ENCODE data around the gene EIF3A. TPM values are rescaled to one million over a fixed set of nuclear protein-coding genes. Genes with fewer than 3 reads are reported as not detected.

Gene EIF3A
- total and polyA plus RNA-seq, 3 donors from 2014 or later, result 71.1 to 97.0 (median 91.2) TPM

DNA sequence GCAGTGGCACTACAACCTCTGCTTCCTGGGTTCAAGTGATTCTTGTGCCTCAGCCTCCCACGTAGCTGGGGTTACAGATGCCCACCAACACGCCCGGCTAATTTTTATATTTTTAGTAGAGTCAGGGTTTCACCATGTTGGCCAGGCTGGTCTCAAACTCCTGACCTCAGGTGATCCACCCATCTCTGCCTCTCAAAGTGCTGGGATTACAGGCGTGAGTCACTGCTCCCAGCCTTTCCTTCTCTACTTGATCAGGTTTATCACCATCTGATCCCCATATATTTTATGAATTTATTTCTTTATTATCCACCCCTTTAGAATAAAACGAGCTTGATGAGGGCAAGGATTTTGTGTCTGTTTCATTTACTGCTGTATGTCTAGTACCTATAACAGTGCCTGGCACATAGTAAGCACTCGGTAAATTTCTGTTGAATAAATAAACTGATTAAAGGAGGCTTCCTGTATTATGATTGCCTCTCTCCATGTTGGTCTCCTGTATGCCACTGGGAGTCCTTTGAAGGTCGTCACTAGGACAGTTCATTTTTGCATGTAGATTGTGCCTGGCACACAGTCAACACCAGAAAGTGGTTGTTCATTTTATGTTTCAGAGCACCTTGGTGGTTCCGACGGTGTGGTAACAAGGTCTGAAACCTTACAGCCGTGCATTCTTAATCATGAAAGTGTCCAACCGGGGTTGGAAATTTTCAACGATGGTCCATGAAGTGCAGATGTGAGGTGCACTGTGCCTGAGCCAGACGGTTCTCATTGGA, 9.6 kb upstream of the EIF3A start:
- intact Hi-C loops (cut with DNase I; ENCODE audit: low total_unique reads), result no loop called here
- TF ChIP-seq CTCF (IDR thresholded peaks at IDR 0.05) (no peak), POLR2A (IDR thresholded peaks at IDR 0.05) (no peak)
- DNase-seq, result no peak
- no peaks in the 10 kb centered on the region for H3K9me3 ChIP-seq
- H3K27me3 ChIP-seq, result no peaks in the 10 kb centered on the region
- no peaks in the 10 kb centered on the region for H3K36me3 ChIP-seq (ENCODE audit: low read depth, missing control alignments)
- H3K4me3 ChIP-seq, result no peak overlapping the region
- no peak overlapping the region for H3K27ac ChIP-seq
- WGBS, 2 donors, result 84 to 89% methylated on average over 13 of the region's 13 CpGs
- H3K4me1 ChIP-seq, result no peaks in the 10 kb centered on the region

- no peaks in the 10 kb centered on the region for H3K9me3 ChIP-seq
- no peak overlapping the region for H3K4me3 ChIP-seq
- H3K4me1 ChIP-seq, result no peaks in the 10 kb centered on the region
- TF ChIP-seq CTCF (IDR thresholded peaks at IDR 0.05), result no peak
- TF ChIP-seq POLR2A (IDR thresholded peaks at IDR 0.05), result no peak
- no peak overlapping the region for H3K27ac ChIP-seq
- intact Hi-C loops (cut with DNase I; ENCODE audit: low total_unique reads), result no loop called here
- H3K36me3 ChIP-seq (ENCODE audit: low read depth, missing control alignments), result no peaks in the 10 kb centered on the region
- no peak for DNase-seq
- WGBS, 2 donors, result 48 to 66% methylated on average over 4 of the region's 4 CpGs
- no peaks in the 10 kb centered on the region for H3K27me3 ChIP-seq
Measured at GRCh38 chr10:119087271-119087882, 6.8 kb upstream of the EIF3A start.

- no peaks in the 10 kb centered on the region for H3K9me3 ChIP-seq
- intact Hi-C loops (cut with DNase I; ENCODE audit: low total_unique reads), result no loop called here
- H3K4me3 ChIP-seq, result no peak overlapping the region
- no peaks in the 10 kb centered on the region for H3K27me3 ChIP-seq
- TF ChIP-seq POLR2A (IDR thresholded peaks at IDR 0.05) (no peak), CTCF (IDR thresholded peaks at IDR 0.05) (no peak)
- no peaks in the 10 kb centered on the region for H3K36me3 ChIP-seq (ENCODE audit: low read depth, missing control alignments)
- H3K27ac ChIP-seq, result no peak overlapping the region
- DNase-seq, result no peak
- WGBS, 2 donors, result 88 to 91% methylated on average over 9 to 11 of the region's 11 CpGs
- no peaks in the 10 kb centered on the region for H3K4me1 ChIP-seq
Measured at GRCh38 chr10:119084896-119085295, 4.3 kb upstream of the EIF3A start.

DNA sequence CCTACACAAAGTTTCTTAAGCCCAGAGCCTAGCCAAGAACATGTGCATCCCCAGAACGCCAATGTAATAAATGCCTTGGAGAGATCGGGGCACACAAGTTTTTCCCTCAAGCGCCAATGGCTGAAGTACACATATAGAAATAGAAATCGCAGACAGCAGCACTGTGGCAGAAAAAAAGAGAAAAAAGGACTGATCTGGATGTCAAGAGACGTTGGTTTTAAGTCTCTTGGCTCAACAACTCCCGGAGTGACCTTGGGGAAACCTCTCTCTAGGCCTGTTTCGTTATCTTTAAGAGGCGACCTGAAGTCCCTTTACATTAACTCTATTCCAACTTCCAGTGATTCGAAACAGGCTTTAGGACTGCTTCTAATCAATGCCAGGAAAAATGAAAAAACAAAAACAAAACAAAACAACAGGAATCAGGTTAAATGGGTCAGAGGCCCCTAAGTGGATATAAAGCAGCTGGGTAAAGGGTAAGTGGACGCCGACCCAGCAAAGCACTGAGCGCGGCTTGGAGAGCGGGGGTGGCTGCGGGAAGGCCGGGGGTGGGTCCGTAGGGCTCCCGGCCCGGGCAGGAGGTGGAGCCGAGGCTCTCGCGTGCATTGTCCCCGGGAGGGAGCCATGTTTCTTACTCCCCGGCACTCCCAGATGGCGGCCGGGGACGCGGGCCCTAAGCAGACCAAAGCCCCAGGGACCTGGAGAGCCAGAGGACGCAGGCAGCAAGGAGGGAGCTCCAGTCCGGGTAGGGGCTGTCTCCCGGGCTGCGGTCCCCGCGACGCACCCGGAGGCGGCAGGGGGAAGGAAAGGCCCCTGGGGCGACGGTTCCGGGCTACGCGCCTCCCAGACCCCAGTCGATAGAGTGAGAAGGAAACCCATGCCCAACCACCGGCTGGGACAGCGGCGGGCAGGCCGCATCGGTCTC, 757 bp downstream of the EIF3A start:
- peak; percentile 74 for DNase-seq
- H3K27ac ChIP-seq, result peak overlapping the region; percentile 94 to 98
- TF ChIP-seq POLR2A (IDR thresholded peaks at IDR 0.05), result no peak
- no peak for TF ChIP-seq CTCF (IDR thresholded peaks at IDR 0.05)
- no peaks in the 10 kb centered on the region for H3K27me3 ChIP-seq
- WGBS, 2 donors, result 0 to 1% methylated on average over 16 to 46 of the region's 48 CpGs
- H3K4me3 ChIP-seq, result peak overlapping the region; percentile 92 to 99
- peaks cover 16% of the 10 kb centered on the region for H3K4me1 ChIP-seq
- H3K9me3 ChIP-seq, result no peaks in the 10 kb centered on the region
- no peaks in the 10 kb centered on the region for H3K36me3 ChIP-seq (ENCODE audit: low read depth, missing control alignments)
- intact Hi-C loops (cut with DNase I; ENCODE audit: low total_unique reads), result no loop called here

Measured in testis (tissue), 3 donors.